ENCODE measurements around the gene CRLF2. TPM values are rescaled to one million over a fixed set of nuclear protein-coding genes. Genes with fewer than 3 reads are reported as not detected.
"Not testable (repeated sequence)": the region's sequence is repeated elsewhere in the genome, so short reads cannot be mapped to it uniquely, and the experiment has no call there.

Gene CRLF2
- total RNA-seq, 1 experiment from 2014 or later, result 0.34 TPM

DNA sequence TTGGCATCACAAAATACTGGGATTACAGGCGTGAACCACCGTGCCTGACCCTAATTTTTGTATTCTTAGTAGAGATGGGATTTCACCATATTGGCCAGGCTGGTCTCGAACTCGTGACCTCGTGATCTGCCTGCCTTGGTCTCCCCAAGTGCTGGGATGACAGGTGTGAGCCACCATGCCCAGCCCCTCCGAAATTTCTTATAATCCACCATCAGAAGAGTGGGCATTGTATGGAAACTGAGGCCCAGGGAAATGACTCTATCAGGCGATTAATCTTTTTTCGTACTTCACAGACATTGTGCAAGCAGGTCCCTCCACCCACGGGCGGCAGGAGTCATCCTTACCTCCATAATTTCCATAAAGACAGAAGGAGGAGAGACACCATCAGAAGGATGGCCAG, 16.0 kb downstream of the CRLF2 start:
- Histone ChIP-seq H3K4me1 (ENCODE audit: control insufficient read depth in 1 of 2, insufficient read depth in 2 of 2, low read length in 2 of 2) (no peaks in the 10 kb centered on the region), H3K9me2 (ENCODE audit: insufficient read depth) (no peaks in the 10 kb centered on the region), H3K36me3 (ENCODE audit: control insufficient read depth in 1 of 2, insufficient read depth in 2 of 2, low read length in 2 of 2) (no peaks in the 10 kb centered on the region), H3K4me2 (ENCODE audit: low read length) (no peak overlapping the region), H4K20me1 (ENCODE audit: insufficient read depth) (no peaks in the 10 kb centered on the region), H3K9ac (ENCODE audit: low read length) (no peak overlapping the region), H3K4me3 (replicated peaks in 1 of 2; ENCODE audit: low read depth in 1 of 2, low read length in 2 of 2) (no peak overlapping the region), H3K79me2 (ENCODE audit: insufficient read depth, low read length) (no peaks in the 10 kb centered on the region), H3K27ac (ENCODE audit: low read depth, low read length) (no peak overlapping the region), H3K9me3 (ENCODE audit: control insufficient read depth in 1 of 2, insufficient read depth in 1 of 2, low read depth in 1 of 2, low read length in 2 of 2) (no peaks in the 10 kb centered on the region), H2AFZ (ENCODE audit: low read depth, low read length, poor library complexity, severe bottlenecking) (no peak overlapping the region), H3K27me3 (ENCODE audit: insufficient read depth, low read length) (no peaks in the 10 kb centered on the region)
- DNase-seq (ENCODE audit: low read depth, low spot score) (no peak), ATAC-seq (no peak)
- BruUV-seq (replicated peaks), result no TSS peak
- ChIA-PET POLR2A (no interaction called here), CTCF (no interaction called here), RAD21 (ENCODE audit: low non-redundant PET in 1 of 2, low total read pairs in 2 of 2, uncharacterized antibody in 2 of 2, unreplicated experiment in 2 of 2) (no interaction called here)
- TF ChIP-seq ELF1 (IDR thresholded peaks at IDR 0.05; ENCODE audit: borderline replicate concordance, low read depth) (no peak), SP1 (IDR thresholded peaks at IDR 0.05; ENCODE audit: low read depth) (no peak), FOSL1 (IDR thresholded peaks at IDR 0.05; ENCODE audit: low read depth) (no peak), YY1 (IDR thresholded peaks at IDR 0.05; ENCODE audit: extremely low read depth, insufficient replicate concordance, low read depth, low read length) (no peak), ZNF274 (IDR thresholded peaks at IDR 0.05; ENCODE audit: low read depth, low read length) (no peak), ZFX (IDR thresholded peaks at IDR 0.05) (no peak), CBX3 (IDR thresholded peaks at IDR 0.05; ENCODE audit: low read depth) (no peak), EGR1 (IDR thresholded peaks at IDR 0.05; ENCODE audit: low read depth) (no peak), POLR2AphosphoS5 (IDR thresholded peaks at IDR 0.05; ENCODE audit: low read depth, low read length) (no peak), SIN3A (IDR thresholded peaks at IDR 0.05; ENCODE audit: low read depth) (no peak), CEBPB (IDR thresholded peaks at IDR 0.05; ENCODE audit: low read depth) (no peak), EZH2 (IDR thresholded peaks at IDR 0.05) (no peak), SRF (IDR thresholded peaks at IDR 0.05; ENCODE audit: low read depth) (no peak), POLR2A (IDR thresholded peaks at IDR 0.05; ENCODE audit: borderline replicate concordance, extremely low read depth, insufficient read depth, insufficient read length) (no peak), JUND (IDR thresholded peaks at IDR 0.05) (no peak)
- TF ChIP-seq, protein P1, sequence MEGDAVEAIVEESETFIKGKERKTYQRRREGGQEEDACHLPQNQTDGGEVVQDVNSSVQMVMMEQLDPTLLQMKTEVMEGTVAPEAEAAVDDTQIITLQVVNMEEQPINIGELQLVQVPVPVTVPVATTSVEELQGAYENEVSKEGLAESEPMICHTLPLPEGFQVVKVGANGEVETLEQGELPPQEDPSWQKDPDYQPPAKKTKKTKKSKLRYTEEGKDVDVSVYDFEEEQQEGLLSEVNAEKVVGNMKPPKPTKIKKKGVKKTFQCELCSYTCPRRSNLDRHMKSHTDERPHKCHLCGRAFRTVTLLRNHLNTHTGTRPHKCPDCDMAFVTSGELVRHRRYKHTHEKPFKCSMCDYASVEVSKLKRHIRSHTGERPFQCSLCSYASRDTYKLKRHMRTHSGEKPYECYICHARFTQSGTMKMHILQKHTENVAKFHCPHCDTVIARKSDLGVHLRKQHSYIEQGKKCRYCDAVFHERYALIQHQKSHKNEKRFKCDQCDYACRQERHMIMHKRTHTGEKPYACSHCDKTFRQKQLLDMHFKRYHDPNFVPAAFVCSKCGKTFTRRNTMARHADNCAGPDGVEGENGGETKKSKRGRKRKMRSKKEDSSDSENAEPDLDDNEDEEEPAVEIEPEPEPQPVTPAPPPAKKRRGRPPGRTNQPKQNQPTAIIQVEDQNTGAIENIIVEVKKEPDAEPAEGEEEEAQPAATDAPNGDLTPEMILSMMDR (IDR thresholded peaks at IDR 0.05 in 2 of 3, conservative IDR thresholded peaks at IDR 0.05 in 1 of 3; ENCODE audit: borderline replicate concordance in 1 of 3, insufficient read depth in 1 of 3, low read depth in 2 of 3, low read length in 2 of 3), result no peak
- TF ChIP-seq, protein P2, sequence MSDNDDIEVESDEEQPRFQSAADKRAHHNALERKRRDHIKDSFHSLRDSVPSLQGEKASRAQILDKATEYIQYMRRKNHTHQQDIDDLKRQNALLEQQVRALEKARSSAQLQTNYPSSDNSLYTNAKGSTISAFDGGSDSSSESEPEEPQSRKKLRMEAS (IDR thresholded peaks at IDR 0.05), result no peak
- TF ChIP-seq, protein P3, sequence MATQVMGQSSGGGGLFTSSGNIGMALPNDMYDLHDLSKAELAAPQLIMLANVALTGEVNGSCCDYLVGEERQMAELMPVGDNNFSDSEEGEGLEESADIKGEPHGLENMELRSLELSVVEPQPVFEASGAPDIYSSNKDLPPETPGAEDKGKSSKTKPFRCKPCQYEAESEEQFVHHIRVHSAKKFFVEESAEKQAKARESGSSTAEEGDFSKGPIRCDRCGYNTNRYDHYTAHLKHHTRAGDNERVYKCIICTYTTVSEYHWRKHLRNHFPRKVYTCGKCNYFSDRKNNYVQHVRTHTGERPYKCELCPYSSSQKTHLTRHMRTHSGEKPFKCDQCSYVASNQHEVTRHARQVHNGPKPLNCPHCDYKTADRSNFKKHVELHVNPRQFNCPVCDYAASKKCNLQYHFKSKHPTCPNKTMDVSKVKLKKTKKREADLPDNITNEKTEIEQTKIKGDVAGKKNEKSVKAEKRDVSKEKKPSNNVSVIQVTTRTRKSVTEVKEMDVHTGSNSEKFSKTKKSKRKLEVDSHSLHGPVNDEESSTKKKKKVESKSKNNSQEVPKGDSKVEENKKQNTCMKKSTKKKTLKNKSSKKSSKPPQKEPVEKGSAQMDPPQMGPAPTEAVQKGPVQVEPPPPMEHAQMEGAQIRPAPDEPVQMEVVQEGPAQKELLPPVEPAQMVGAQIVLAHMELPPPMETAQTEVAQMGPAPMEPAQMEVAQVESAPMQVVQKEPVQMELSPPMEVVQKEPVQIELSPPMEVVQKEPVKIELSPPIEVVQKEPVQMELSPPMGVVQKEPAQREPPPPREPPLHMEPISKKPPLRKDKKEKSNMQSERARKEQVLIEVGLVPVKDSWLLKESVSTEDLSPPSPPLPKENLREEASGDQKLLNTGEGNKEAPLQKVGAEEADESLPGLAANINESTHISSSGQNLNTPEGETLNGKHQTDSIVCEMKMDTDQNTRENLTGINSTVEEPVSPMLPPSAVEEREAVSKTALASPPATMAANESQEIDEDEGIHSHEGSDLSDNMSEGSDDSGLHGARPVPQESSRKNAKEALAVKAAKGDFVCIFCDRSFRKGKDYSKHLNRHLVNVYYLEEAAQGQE (IDR thresholded peaks at IDR 0.05; ENCODE audit: low read depth), result no peak
- TF ChIP-seq, protein P4, sequence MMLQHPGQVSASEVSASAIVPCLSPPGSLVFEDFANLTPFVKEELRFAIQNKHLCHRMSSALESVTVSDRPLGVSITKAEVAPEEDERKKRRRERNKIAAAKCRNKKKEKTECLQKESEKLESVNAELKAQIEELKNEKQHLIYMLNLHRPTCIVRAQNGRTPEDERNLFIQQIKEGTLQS (IDR thresholded peaks at IDR 0.05), result no peak
- intact Hi-C loops (cut with micrococcal nuclease), result no loop called here

DNA sequence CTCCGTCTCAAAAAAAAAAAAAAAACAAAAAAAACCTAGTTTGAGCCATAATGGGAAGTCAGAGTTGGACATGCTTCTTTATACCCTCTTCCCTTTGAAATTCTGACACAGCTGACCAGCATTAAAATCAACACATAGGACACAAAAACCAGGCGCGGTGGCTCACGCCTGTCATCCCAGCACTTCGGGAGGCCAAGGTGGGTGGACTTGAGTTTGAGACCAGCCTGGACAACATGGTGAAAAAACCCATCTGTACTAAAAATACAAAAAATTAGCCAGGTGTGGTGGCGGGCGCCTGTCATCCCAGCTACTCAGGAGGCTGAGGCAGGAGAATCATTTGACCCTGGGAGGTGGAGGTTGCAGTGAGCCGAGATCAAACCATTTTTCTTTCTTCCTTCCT, 20.3 kb downstream of the CRLF2 start:
- H3K27ac ChIP-seq (ENCODE audit: low read depth, low read length); H3K4me1 ChIP-seq (ENCODE audit: control insufficient read depth in 1 of 2, insufficient read depth in 2 of 2, low read length in 2 of 2); H3K9me2 ChIP-seq (ENCODE audit: insufficient read depth); H4K20me1 ChIP-seq (ENCODE audit: insufficient read depth); H3K4me2 ChIP-seq (ENCODE audit: low read length); H2AFZ ChIP-seq (ENCODE audit: low read depth, low read length, poor library complexity, severe bottlenecking); H3K27me3 ChIP-seq (ENCODE audit: insufficient read depth, low read length); DNase-seq (ENCODE audit: low read depth, low spot score); BruUV-seq (replicated peaks); RAD21 ChIA-PET (ENCODE audit: low non-redundant PET in 1 of 2, low total read pairs in 2 of 2, uncharacterized antibody in 2 of 2, unreplicated experiment in 2 of 2); H3K9me3 ChIP-seq (ENCODE audit: control insufficient read depth in 1 of 2, insufficient read depth in 1 of 2, low read depth in 1 of 2, low read length in 2 of 2); POLR2A ChIA-PET; ATAC-seq; H3K9ac ChIP-seq (ENCODE audit: low read length); CTCF ChIA-PET; H3K36me3 ChIP-seq (ENCODE audit: control insufficient read depth in 1 of 2, insufficient read depth in 2 of 2, low read length in 2 of 2); H3K79me2 ChIP-seq (ENCODE audit: insufficient read depth, low read length); H3K4me3 ChIP-seq (replicated peaks in 1 of 2; ENCODE audit: low read depth in 1 of 2, low read length in 2 of 2); intact Hi-C loops (cut with micrococcal nuclease): not testable (repeated sequence)
